HG03280 (cell line): ENCODE data around the gene SELENOK.

ENCODE experiments used
- ATAC-seq: cut with Tn5 transposase; IDR thresholded peaks from one replicate; pipeline ENCODE4 v1.9.1; 2021; ENCODE audit warnings: mild to moderate bottlenecking, moderate library complexity; ENCODE audit not compliant: unreplicated experiment

Gene SELENOK

GRCh38 chr3:53843195-53844177 lies 48.2 kb downstream of the SELENOK start:
- no peak for ATAC-seq

- no peak for ATAC-seq
These were observed 49.0 kb downstream of the SELENOK start for GRCh38 chr3:53842436-53843194.

- ATAC-seq = no peak
These were observed 50.4 kb downstream of the SELENOK start for GRCh38 chr3:53841296-53841695.

- no peak for ATAC-seq
These were observed 54.3 kb downstream of the SELENOK start for GRCh38 chr3:53837331-53837730.

- ATAC-seq = no peak
These were observed 55.4 kb downstream of the SELENOK start for GRCh38 chr3:53836084-53836872.

GRCh38 chr3:53835257-53835656 lies 56.4 kb downstream of the SELENOK start:
- no peak for ATAC-seq

- no peak for ATAC-seq
These were observed 57.1 kb downstream of the SELENOK start for GRCh38 chr3:53834429-53835095.
